GM19238 (cell line): Measurements from ENCODE around the gene SUPT5H.

Experiments
- DNase-seq: peaks from one replicate; pipeline ENCODE4 v3.0.0; 2011; ENCODE audit warnings: low spot score; ENCODE audit not compliant: insufficient read length

Gene SUPT5H

GRCh38 chr19:39496063-39496462, 50.7 kb downstream of the SUPT5H start:
- DNase-seq, result no peak

- no peak for DNase-seq
Measured at GRCh38 chr19:39497701-39497995, 52.3 kb downstream of the SUPT5H start.

- peak; percentile 44 for DNase-seq
Measured at GRCh38 chr19:39497996-39498797, 52.8 kb downstream of the SUPT5H start.

- DNase-seq, result no peak
Measured at GRCh38 chr19:39498798-39499642, 53.6 kb downstream of the SUPT5H start, which contains the start of gene DLL3. TSS of gene DLL3 (plus strand) at chr19:39498947. CDS start at chr19:39498975, 28 bp downstream.

- DNase-seq, result no peak
Measured at GRCh38 chr19:39499932-39500331, 54.5 kb downstream of the SUPT5H start.

- no peak for DNase-seq
Measured at GRCh38 chr19:39500543-39500942, 55.2 kb downstream of the SUPT5H start.

GRCh38 chr19:39501340-39501739, 56.0 kb downstream of the SUPT5H start:
- no peak for DNase-seq

GRCh38 chr19:39502640-39503417, 57.4 kb downstream of the SUPT5H start:
- peak; percentile 84 for DNase-seq

GRCh38 chr19:39506598-39506943, 61.2 kb downstream of the SUPT5H start:
- DNase-seq, result no peak

GRCh38 chr19:39506944-39507714, 61.7 kb downstream of the SUPT5H start:
- peak; percentile 69 for DNase-seq

GRCh38 chr19:39507715-39508364, 62.5 kb downstream of the SUPT5H start:
- no peak for DNase-seq

- DNase-seq, result no peak
Measured at GRCh38 chr19:39508629-39509028, 63.2 kb downstream of the SUPT5H start.

- DNase-seq, result no peak
Measured at GRCh38 chr19:39509233-39509632, 63.9 kb downstream of the SUPT5H start.

- no peak for DNase-seq
Measured at GRCh38 chr19:39512988-39513387, 67.6 kb downstream of the SUPT5H start.

- DNase-seq, result no peak
Measured at GRCh38 chr19:39514840-39515550, 69.6 kb downstream of the SUPT5H start, which contains the start of gene SELENOV. TSS of gene SELENOV (plus strand) at chr19:39515139. CDS start at chr19:39515213, 74 bp downstream.

- no peak for DNase-seq
Measured at GRCh38 chr19:39515551-39516191, 70.3 kb downstream of the SUPT5H start.

- no peak for DNase-seq
Measured at GRCh38 chr19:39516270-39516669, 70.9 kb downstream of the SUPT5H start.

- no peak for DNase-seq
Measured at GRCh38 chr19:39517432-39517831, 72.0 kb downstream of the SUPT5H start.

- DNase-seq, result no peak
Measured at GRCh38 chr19:39518458-39518857, 73.1 kb downstream of the SUPT5H start.
